Left cardiac atrium (tissue), 4 donors: ENCODE data around the gene LOXL1. TPM values are rescaled to one million over a fixed set of nuclear protein-coding genes. Genes with fewer than 3 reads are reported as not detected.

Experiments
- ATAC-seq, 2 donors: fragments of 200-7000 bp; cut with Tn5 transposase; one replicate each; pipeline ENCODE4 v1.9.1; 2020; ENCODE audit warnings: mild to moderate bottlenecking in 2 of 2, moderate library complexity in 2 of 2
- DNase-seq: peaks from one replicate; pipeline ENCODE4 v3.0.0-alpha.2; 2020
- intact Hi-C, 2 donors: fragments of 100-400 bp; cut with DNase I; formaldehyde crosslinking; loops; one replicate each; pipeline versions ENCODE4 v1.14.1 to v1.15.1; 2022 to 2023
- total RNA-seq, 2 donors: library from RNA; stranded (reverse); fragmentation: NEBNext Ultra II Directional; extraction: Animal tissue kit (Norgen Biotek cat#: 25700); gene quantifications; one replicate each; pipeline ENCODE4 v1.2.1, GENCODE V29; 2021
- donor health status: DM: no; HTN: yes; CAD: no.
- donor health status: DM: no; HTN: yes; CAD: no; lungs with severe emphysema.
- donor health status: DM: yes; HTN: yes; CAD: no.
- donor health status: Dilated cardiomyopathy.

Gene LOXL1
- total RNA-seq, 2 donors from 2014 or later, result 12.0 to 31.5 TPM

- DNase-seq (no peak), ATAC-seq (no peak)
These were observed 18.9 kb downstream of the LOXL1 start for GRCh38 chr15:73945130-73945508.

GRCh38 chr15:73946046-73946721 is 19.9 kb downstream of the LOXL1 start:
- DNase-seq (no peak), ATAC-seq (no peak)
- intact Hi-C loops, result no loop called here

More at GRCh38 chr15:73945130-73945508, 18.9 kb downstream of the LOXL1 start:
- intact Hi-C loops, result no loop called here

GRCh38 chr15:73946795-73947370 is 20.6 kb downstream of the LOXL1 start:
- DNase-seq, result no peak
- no peak for ATAC-seq
- intact Hi-C loops, result no loop called here

- no peak for DNase-seq
- no peak for ATAC-seq
- intact Hi-C loops, result no loop called here
These were observed 21.4 kb downstream of the LOXL1 start for GRCh38 chr15:73947651-73948050.

- ATAC-seq (no peak), DNase-seq (no peak)
- intact Hi-C loops, result no loop called here
These were observed 22.1 kb downstream of the LOXL1 start for GRCh38 chr15:73948396-73948795.

GRCh38 chr15:73948982-73949381 is 22.7 kb downstream of the LOXL1 start:
- DNase-seq, result no peak
- intact Hi-C loops, result no loop called here
- ATAC-seq, result no peak

GRCh38 chr15:73949496-73949895 is 23.2 kb downstream of the LOXL1 start:
- ATAC-seq (no peak), DNase-seq (no peak)
- intact Hi-C loops, result no loop called here

GRCh38 chr15:73950479-73950830 is 24.2 kb downstream of the LOXL1 start:
- no peak for DNase-seq
- no peak for ATAC-seq

GRCh38 chr15:73950831-73951561 is 24.7 kb downstream of the LOXL1 start:
- intact Hi-C loops, result no loop called here
- ATAC-seq (peak; percentile 91 to 95), DNase-seq (peak; percentile 94)

More at GRCh38 chr15:73950479-73950830, 24.2 kb downstream of the LOXL1 start:
- intact Hi-C loops, result no loop called here

- ATAC-seq (peak; percentile 0 to 33), DNase-seq (no peak)
- intact Hi-C loops, result no loop called here
These were observed 25.3 kb downstream of the LOXL1 start for GRCh38 chr15:73951601-73952000.

- intact Hi-C loops, result no loop called here
- ATAC-seq (no peak), DNase-seq (no peak)
These were observed 26.1 kb downstream of the LOXL1 start for GRCh38 chr15:73952171-73952912.

- DNase-seq, result no peak
- no peak for ATAC-seq
- intact Hi-C loops, result no loop called here
These were observed 26.9 kb downstream of the LOXL1 start for GRCh38 chr15:73952913-73953750.

GRCh38 chr15:73954188-73955145 is 28.2 kb downstream of the LOXL1 start:
- no peak for DNase-seq
- no peak for ATAC-seq
- intact Hi-C loops, result no loop called here

GRCh38 chr15:73955326-73955725 is 29.1 kb downstream of the LOXL1 start:
- no peak for ATAC-seq
- DNase-seq, result no peak
- intact Hi-C loops, result no loop called here

- no peak for ATAC-seq
- no peak for DNase-seq
- intact Hi-C loops, result no loop called here
These were observed 29.8 kb downstream of the LOXL1 start for GRCh38 chr15:73955861-73956742.

GRCh38 chr15:73956743-73957135 is 30.5 kb downstream of the LOXL1 start:
- ATAC-seq (peak; percentile 43 to 83), DNase-seq (peak; percentile 64)
- intact Hi-C loops, result no loop called here

- ATAC-seq, result no peak
- intact Hi-C loops, result no loop called here
- DNase-seq, result no peak
These were observed 31.0 kb downstream of the LOXL1 start for GRCh38 chr15:73957276-73957675.
